HepG2 (cell line): Measurements from ENCODE around the gene PXT1. TPM values are rescaled to one million over a fixed set of nuclear protein-coding genes. Genes with fewer than 3 reads are reported as not detected.

Experiments
- ATF5 ChIP-seq: sonication (generic); formaldehyde crosslinking; IDR thresholded peaks from 2 replicates; pipeline ENCODE4 v1.4.0; 2020; ENCODE audit warnings: mild to moderate bottlenecking, low read depth, missing genetic modification reagents
- CTCF ChIP-seq: sonication (generic); formaldehyde crosslinking; IDR thresholded peaks from 2 replicates; pipeline ENCODE4 v1.5.0; 2020; ENCODE audit warnings: mild to moderate bottlenecking, missing genetic modification reagents, moderate library complexity
- DDIT3 ChIP-seq: sonication (generic); formaldehyde crosslinking; IDR thresholded peaks from 2 replicates; pipeline ENCODE4 v1.4.0; 2020; ENCODE audit warnings: mild to moderate bottlenecking, missing genetic modification reagents
- MAFG ChIP-seq: sonication (generic); formaldehyde crosslinking; IDR thresholded peaks from 2 replicates; pipeline ENCODE4 v1.5.1; 2020; ENCODE audit warnings: mild to moderate bottlenecking, missing genetic modification reagents
- MEIS2 ChIP-seq: sonication (generic); formaldehyde crosslinking; IDR thresholded peaks from 2 replicates; pipeline ENCODE4 v1.9.0; 2021; ENCODE audit warnings: mild to moderate bottlenecking, missing genetic modification reagents
- NFATC3 ChIP-seq: sonication (generic); formaldehyde crosslinking; IDR thresholded peaks from 2 replicates; pipeline ENCODE4 v1.5.1; 2020; ENCODE audit warnings: mild to moderate bottlenecking, missing genetic modification reagents
- PPARG ChIP-seq: conservative IDR thresholded peaks from 2 replicates; pipeline ENCODE4 v1.6.1; 2016; ENCODE audit warnings: missing biosample characterization, missing genetic modification reagents
- RBM22 ChIP-seq: fragments of 200-400 bp; formaldehyde crosslinking; optimal IDR thresholded peaks from 2 replicates; pipeline ENCODE3; 2017; ENCODE audit warnings: mild to moderate bottlenecking, low read length, moderate library complexity
- SMC3 ChIP-seq: IDR thresholded peaks from 2 replicates; pipeline ENCODE4 v1.6.1; 2011; ENCODE audit warnings: low read length, improper control_type of control experiment
- TBX3 ChIP-seq: fragments of 450-650 bp; IDR thresholded peaks from 2 replicates; pipeline ENCODE4 v1.6.1; 2017; ENCODE audit warnings: antibody characterized with exemption, mild to moderate bottlenecking, inconsistent platforms, borderline replicate concordance
- ZBTB2 ChIP-seq: sonication (generic); formaldehyde crosslinking; IDR thresholded peaks from 2 replicates; pipeline ENCODE4 v1.8.0; 2022; ENCODE audit warnings: low read depth, missing genetic modification reagents
- ZNF136 ChIP-seq: sonication (generic); formaldehyde crosslinking; IDR thresholded peaks from 2 replicates; pipeline ENCODE4 v1.8.1; 2022; ENCODE audit warnings: low read depth, mild to moderate bottlenecking, moderate library complexity, missing genetic modification reagents
- ZNF180 ChIP-seq: sonication (generic); formaldehyde crosslinking; IDR thresholded peaks from 2 replicates; pipeline ENCODE4 v1.4.0; 2020; ENCODE audit warnings: low read depth, missing genetic modification reagents, borderline replicate concordance
- ZNF20 ChIP-seq: sonication (generic); formaldehyde crosslinking; IDR thresholded peaks from 2 replicates; pipeline ENCODE4 v1.4.0; 2020; ENCODE audit warnings: mild to moderate bottlenecking, moderate library complexity, missing genetic modification reagents
- ZUFSP ChIP-seq: sonication (generic); formaldehyde crosslinking; IDR thresholded peaks from 2 replicates; pipeline ENCODE4 v1.9.0; 2021; ENCODE audit warnings: missing genetic modification reagents, mild to moderate bottlenecking, borderline replicate concordance
- polyA plus RNA-seq, 8 experiments: library from polyadenylated mRNA; depleted of rRNA in 3 of 8; stranded (reverse) in 7 of 8; unstranded in 1 of 8; fragments of >200 nt; fragmentation: Illumina TruSeq in 4 of 8; extraction: Trizol in 4 of 8; gene quantifications; 2 replicates each; pipeline versions ENCODE4 v1.2.1 to v1.2.3, GENCODE V29; 2011 to 2016; ENCODE audit warnings: low read depth in 4 of 8, missing spikeins in 1 of 8, mixed read lengths in 1 of 8; ENCODE audit not compliant: insufficient read depth in 1 of 8
- total RNA-seq, 5 experiments: library from RNA; depleted of rRNA; stranded (reverse); fragments of >200 nt; fragmentation: Illumina TruSeq; extraction: Trizol; gene quantifications; 2 replicates each; pipeline ENCODE4 v1.2.3, GENCODE V29; 2016; ENCODE audit warnings: low read depth in 1 of 5
- TF ChIP-seq, protein P1 (sequence below): sonication (generic); formaldehyde crosslinking; IDR thresholded peaks from 2 replicates; pipeline ENCODE4 v1.9.0; 2022; ENCODE audit warnings: missing genetic modification reagents, mild to moderate bottlenecking, borderline replicate concordance
- TF ChIP-seq, protein P2 (sequence below), 2 experiments: sonication (generic) in 1 of 2; formaldehyde crosslinking in 1 of 2; IDR thresholded peaks; 2 replicates each; pipeline versions ENCODE4 v1.5.1 to v1.6.1; 2011 to 2020; ENCODE audit warnings: borderline replicate concordance in 1 of 2, low read depth in 1 of 2, low read length in 1 of 2, mild to moderate bottlenecking in 1 of 2, missing genetic modification reagents in 1 of 2, moderate library complexity in 1 of 2

PXT1 gene
- total and polyA plus RNA-seq, 2 of the 13 experiments (the other 11 are each of a cell fraction or from before 2014, with no cell fraction given): 0.04 TPM; not detected in 1

- TF ChIP-seq ZUFSP (CRISPR knock-in tag) (no peak), ZBTB2 (CRISPR knock-in tag) (no peak), ZNF180 (CRISPR knock-in tag) (no peak), ZNF136 (CRISPR knock-in tag) (0 out of 2 replicates have a peak, but pooled peaks have one; percentile 68), TBX3 (no peak), NFATC3 (CRISPR knock-in tag) (0 out of 2 replicates have a peak, but pooled peaks have one; percentile 28), PPARG (peak; percentile 75), MAFG (CRISPR knock-in tag) (no peak), CTCF (peak; percentile 93), DDIT3 (CRISPR knock-in tag) (no peak), SMC3 (peak; percentile 43; the same call in 1 of the 2 replicates), RBM22 (no peak), ATF5 (CRISPR knock-in tag) (no peak), ZNF20 (CRISPR knock-in tag) (no peak), MEIS2 (CRISPR knock-in tag) (no peak; the same call in 1 of the 2 replicates)
- TF ChIP-seq, protein P1, sequence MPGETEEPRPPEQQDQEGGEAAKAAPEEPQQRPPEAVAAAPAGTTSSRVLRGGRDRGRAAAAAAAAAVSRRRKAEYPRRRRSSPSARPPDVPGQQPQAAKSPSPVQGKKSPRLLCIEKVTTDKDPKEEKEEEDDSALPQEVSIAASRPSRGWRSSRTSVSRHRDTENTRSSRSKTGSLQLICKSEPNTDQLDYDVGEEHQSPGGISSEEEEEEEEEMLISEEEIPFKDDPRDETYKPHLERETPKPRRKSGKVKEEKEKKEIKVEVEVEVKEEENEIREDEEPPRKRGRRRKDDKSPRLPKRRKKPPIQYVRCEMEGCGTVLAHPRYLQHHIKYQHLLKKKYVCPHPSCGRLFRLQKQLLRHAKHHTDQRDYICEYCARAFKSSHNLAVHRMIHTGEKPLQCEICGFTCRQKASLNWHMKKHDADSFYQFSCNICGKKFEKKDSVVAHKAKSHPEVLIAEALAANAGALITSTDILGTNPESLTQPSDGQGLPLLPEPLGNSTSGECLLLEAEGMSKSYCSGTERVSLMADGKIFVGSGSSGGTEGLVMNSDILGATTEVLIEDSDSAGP (CRISPR knock-in tag): peak; percentile 71; the same call in 1 of the 2 replicates
- TF ChIP-seq, protein P2, sequence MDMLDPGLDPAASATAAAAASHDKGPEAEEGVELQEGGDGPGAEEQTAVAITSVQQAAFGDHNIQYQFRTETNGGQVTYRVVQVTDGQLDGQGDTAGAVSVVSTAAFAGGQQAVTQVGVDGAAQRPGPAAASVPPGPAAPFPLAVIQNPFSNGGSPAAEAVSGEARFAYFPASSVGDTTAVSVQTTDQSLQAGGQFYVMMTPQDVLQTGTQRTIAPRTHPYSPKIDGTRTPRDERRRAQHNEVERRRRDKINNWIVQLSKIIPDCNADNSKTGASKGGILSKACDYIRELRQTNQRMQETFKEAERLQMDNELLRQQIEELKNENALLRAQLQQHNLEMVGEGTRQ (IDR thresholded peaks at IDR 0.05; ENCODE audit: low read depth, low read length): no peak
- TF ChIP-seq, protein P2 (CRISPR knock-in tag; IDR thresholded peaks at IDR 0.05; ENCODE audit: borderline replicate concordance): no peak
These were observed 101.8 kb downstream of the PXT1 start (continued) for GRCh38 chr6:36340618-36341454.
